ENCODE results near the gene CAT. TPM values are rescaled to one million over a fixed set of nuclear protein-coding genes. Genes with fewer than 3 reads are reported as not detected.
"Not testable (repeated sequence)": the region's sequence is repeated elsewhere in the genome, so short reads cannot be mapped to it uniquely, and the experiment has no call there.

CAT gene
- total RNA-seq, 3 donors from 2014 or later = 11.8 to 14.6 (median 13.5) TPM

- Mint-ChIP-seq H3K9me3 (peaks cover 13% of the 10 kb centered on the region), H3K36me3 (ENCODE audit: insufficient read depth) (no peaks in the 10 kb centered on the region), H3K4me1 (ENCODE audit: low read depth) (no peaks in the 10 kb centered on the region), H3K27me3 (ENCODE audit: low read depth) (peaks cover 15% of the 10 kb centered on the region), H3K4me3 (no peak overlapping the region)
- no peak for DNase-seq
- ATAC-seq = no peak
Observed at GRCh38 chr11:34413263-34413662, 25.5 kb upstream of the CAT start.

DNA sequence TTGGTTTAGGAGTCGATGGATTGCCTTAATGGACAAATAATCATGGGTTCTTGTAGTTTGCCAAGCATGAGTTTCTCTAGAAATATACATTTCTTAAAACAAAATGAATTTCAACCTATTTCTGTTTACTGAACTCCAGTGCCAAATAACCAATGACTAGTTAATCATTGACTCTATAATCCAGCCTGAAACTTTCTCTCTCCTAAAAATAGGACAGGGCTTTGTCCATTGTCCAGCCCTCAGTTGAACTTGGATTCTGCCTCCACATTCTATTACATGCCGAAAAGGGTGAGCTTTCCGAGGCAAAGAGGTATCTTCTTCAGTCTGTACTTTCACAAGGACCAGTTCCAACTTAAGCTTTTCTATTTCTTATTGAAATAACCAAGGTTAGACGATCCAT is 23.2 kb upstream of the CAT start:
- H3K36me3 Mint-ChIP-seq (ENCODE audit: insufficient read depth) = no peaks in the 10 kb centered on the region
- DNase-seq (no peak), ATAC-seq (no peak)
- H3K4me3 Mint-ChIP-seq = no peak overlapping the region
- no peaks in the 10 kb centered on the region for H3K4me1 Mint-ChIP-seq (ENCODE audit: low read depth)
- peaks cover 13% of the 10 kb centered on the region for H3K9me3 Mint-ChIP-seq
- H3K27me3 Mint-ChIP-seq (ENCODE audit: low read depth) = peaks cover 6% of the 10 kb centered on the region

DNA sequence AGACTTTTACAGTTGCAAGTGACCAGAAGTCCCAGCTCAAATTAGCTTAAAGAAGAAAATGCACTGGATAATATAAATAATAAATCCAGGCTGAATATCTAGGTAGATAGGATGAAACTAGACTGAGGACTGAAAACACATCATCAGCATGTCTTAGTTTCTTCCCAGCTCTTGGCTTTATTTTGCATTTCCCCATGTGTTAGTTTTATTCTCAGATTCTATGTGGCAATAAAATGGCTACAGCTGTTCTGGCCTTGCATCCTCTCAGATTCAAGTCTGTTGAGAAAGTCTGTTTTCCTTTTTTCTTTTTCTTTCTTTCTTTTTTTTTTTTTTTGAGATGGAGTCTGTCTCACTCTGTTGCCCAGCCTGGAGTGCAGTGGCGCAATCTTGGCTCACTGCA is 22.6 kb upstream of the CAT start:
- H3K27me3 Mint-ChIP-seq (ENCODE audit: low read depth) = peaks cover 9% of the 10 kb centered on the region
- no peaks in the 10 kb centered on the region for H3K36me3 Mint-ChIP-seq (ENCODE audit: insufficient read depth)
- H3K4me1 Mint-ChIP-seq (ENCODE audit: low read depth) = no peaks in the 10 kb centered on the region
- peaks cover 13% of the 10 kb centered on the region for H3K9me3 Mint-ChIP-seq
- DNase-seq (no peak), ATAC-seq (no peak)
- no peak overlapping the region for H3K4me3 Mint-ChIP-seq

DNA sequence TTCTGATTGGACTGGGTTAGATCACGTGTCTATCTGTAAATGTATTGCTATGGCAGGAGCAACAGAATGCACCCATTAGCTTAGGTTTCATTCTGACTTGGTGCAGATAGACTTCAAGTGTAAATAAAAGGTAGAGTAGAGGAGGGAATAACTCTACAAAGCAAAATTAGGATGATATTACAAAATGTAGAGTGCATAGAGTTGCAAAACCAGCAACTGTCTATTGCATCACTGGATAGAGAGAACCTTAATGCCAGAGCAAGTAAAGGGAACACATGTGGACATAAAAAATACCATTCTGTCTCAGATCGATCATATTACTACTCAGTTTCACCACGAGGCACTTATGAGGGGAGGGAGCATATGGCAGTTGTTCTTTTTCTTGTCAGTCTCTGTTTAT is 22.0 kb upstream of the CAT start:
- Mint-ChIP-seq H3K27me3 (ENCODE audit: low read depth) (peaks cover 11% of the 10 kb centered on the region), H3K9me3 (peaks cover 13% of the 10 kb centered on the region), H3K36me3 (ENCODE audit: insufficient read depth) (no peaks in the 10 kb centered on the region), H3K4me1 (ENCODE audit: low read depth) (no peaks in the 10 kb centered on the region), H3K4me3 (no peak overlapping the region)
- ATAC-seq (no peak), DNase-seq (no peak)

DNA sequence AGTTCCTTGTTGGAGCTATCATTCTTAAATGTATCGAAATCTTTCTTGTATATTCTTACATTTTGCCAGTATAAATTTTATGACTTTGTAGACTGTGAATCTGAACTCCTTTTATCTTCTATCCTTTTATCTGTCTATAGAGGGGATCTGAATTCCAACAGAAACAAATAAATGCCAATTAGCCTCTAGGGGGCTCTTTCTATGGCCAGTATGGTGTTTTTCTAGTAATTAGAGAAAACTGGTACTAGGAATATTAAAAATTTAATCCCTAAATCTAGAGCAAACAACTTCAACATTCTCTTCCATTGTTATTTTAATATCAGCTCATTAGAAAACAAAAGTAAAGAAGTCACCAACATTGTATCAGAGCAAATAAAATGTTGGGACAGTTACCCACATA is 21.5 kb upstream of the CAT start:
- ATAC-seq (no peak), DNase-seq (no peak)
- H3K4me1 Mint-ChIP-seq (ENCODE audit: low read depth) = no peaks in the 10 kb centered on the region
- H3K36me3 Mint-ChIP-seq (ENCODE audit: insufficient read depth) = no peaks in the 10 kb centered on the region
- peaks cover 15% of the 10 kb centered on the region for H3K27me3 Mint-ChIP-seq (ENCODE audit: low read depth)
- peaks cover 13% of the 10 kb centered on the region for H3K9me3 Mint-ChIP-seq
- H3K4me3 Mint-ChIP-seq = no peak overlapping the region

DNA sequence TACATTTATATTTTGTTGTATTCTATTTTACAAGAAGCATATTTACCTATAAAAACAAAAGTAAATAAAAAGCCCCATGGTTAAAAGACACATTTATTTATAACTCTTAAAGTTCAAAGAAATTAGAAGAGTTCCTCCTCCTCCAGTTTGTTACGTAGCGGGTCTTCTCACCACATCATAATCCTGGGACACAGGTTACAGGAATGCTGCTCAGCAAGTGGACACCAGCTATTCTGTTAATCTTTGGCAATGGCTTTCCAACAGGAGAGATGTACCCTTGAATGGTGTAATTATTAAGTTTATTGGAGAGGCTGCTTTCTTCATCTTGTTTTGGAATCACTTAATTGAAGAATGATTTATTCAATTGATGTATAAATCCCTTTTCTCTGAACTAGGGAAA is 19.6 kb upstream of the CAT start:
- no peaks in the 10 kb centered on the region for H3K9me3 Mint-ChIP-seq
- peaks cover 17% of the 10 kb centered on the region for H3K27me3 Mint-ChIP-seq (ENCODE audit: low read depth)
- ATAC-seq (no peak), DNase-seq (no peak)
- no peaks in the 10 kb centered on the region for H3K36me3 Mint-ChIP-seq (ENCODE audit: insufficient read depth)
- no peak overlapping the region for H3K4me3 Mint-ChIP-seq
- no peaks in the 10 kb centered on the region for H3K4me1 Mint-ChIP-seq (ENCODE audit: low read depth)

- no peak overlapping the region for H3K4me3 Mint-ChIP-seq
- no peak for DNase-seq
- no peaks in the 10 kb centered on the region for H3K36me3 Mint-ChIP-seq (ENCODE audit: insufficient read depth)
- no peaks in the 10 kb centered on the region for H3K4me1 Mint-ChIP-seq (ENCODE audit: low read depth)
- no peak for ATAC-seq
- H3K9me3 Mint-ChIP-seq = no peaks in the 10 kb centered on the region
- H3K27me3 Mint-ChIP-seq (ENCODE audit: low read depth) = peaks cover 14% of the 10 kb centered on the region
Observed at GRCh38 chr11:34423300-34423699, 15.4 kb upstream of the CAT start.

DNA sequence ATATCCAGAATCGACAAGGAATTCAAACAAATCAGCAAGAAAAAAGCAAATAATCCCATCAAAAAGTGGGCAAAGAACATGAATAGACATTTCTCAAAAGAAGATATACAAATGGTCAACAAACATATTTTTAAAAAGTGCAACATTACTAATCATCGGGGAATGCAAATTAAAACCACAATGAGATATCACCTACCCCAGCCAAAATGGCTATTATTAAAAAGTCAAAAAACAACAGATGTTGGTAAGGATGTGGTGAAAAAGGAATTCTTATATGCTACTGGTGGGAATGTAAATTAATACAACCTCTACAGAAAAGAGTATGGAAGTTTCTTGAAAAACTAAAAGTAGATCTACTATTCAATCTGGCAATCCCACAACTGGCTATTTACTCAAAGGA is 13.9 kb upstream of the CAT start:
- H3K4me3 Mint-ChIP-seq; DNase-seq; ATAC-seq; H3K4me1 Mint-ChIP-seq (ENCODE audit: low read depth); H3K36me3 Mint-ChIP-seq (ENCODE audit: insufficient read depth); H3K9me3 Mint-ChIP-seq: not testable (repeated sequence)
- H3K27me3 Mint-ChIP-seq (ENCODE audit: low read depth) = peaks cover 16% of the 10 kb centered on the region

DNA sequence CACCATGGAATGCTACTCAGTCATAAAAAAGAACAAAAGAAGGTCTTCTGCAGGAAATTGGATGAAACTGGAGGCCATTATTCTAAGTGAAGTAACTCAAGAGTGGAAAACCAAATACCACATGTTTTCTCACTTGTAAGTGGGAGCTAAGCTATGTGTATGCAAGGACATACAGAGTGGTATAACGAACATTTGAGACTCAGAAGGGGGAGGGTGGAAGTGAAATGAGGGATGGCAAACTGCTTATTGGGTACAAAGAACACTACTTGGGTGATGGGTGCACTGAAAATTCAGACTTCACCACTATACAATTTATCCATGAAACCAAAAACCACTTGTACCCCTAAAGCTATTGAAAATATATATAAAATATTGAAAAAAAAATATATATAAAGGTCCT is 13.4 kb upstream of the CAT start:
- ATAC-seq (no peak), DNase-seq (no peak)
- Mint-ChIP-seq H3K27me3 (ENCODE audit: low read depth) (peaks cover 16% of the 10 kb centered on the region), H3K9me3 (no peaks in the 10 kb centered on the region), H3K36me3 (ENCODE audit: insufficient read depth) (no peaks in the 10 kb centered on the region), H3K4me1 (ENCODE audit: low read depth) (no peaks in the 10 kb centered on the region), H3K4me3 (no peak overlapping the region)

- Mint-ChIP-seq H3K27me3 (ENCODE audit: low read depth) (peaks cover 14% of the 10 kb centered on the region), H3K4me3 (no peak overlapping the region), H3K4me1 (ENCODE audit: low read depth) (no peaks in the 10 kb centered on the region), H3K9me3 (no peaks in the 10 kb centered on the region), H3K36me3 (ENCODE audit: insufficient read depth) (no peaks in the 10 kb centered on the region)
- DNase-seq (no peak), ATAC-seq (no peak)
Observed at GRCh38 chr11:34425867-34426266, 12.9 kb upstream of the CAT start.

DNA sequence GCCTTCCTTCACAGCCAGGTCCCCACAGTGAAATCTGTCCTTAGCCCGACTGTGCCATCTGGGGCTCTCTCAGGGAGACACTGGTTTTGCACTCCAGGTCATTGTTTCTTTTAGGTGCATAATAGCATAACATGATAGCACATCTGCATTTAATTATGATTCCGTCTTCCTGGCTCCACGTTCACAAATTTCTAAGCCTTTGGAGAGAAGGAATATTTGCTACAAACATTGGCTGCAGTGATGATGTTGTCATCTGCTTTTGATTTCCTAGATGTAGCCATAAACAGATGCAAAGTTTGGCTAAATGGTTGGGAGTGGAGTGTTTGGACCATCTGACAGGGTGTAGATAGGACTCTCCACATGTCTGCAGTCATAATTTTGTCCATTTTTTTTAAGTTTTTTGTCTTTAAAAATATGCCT is 12.0 kb upstream of the CAT start:
- no peak overlapping the region for H3K4me3 Mint-ChIP-seq
- DNase-seq (no peak), ATAC-seq (no peak)
- no peaks in the 10 kb centered on the region for H3K36me3 Mint-ChIP-seq (ENCODE audit: insufficient read depth)
- peaks cover 12% of the 10 kb centered on the region for H3K27me3 Mint-ChIP-seq (ENCODE audit: low read depth)
- no peaks in the 10 kb centered on the region for H3K9me3 Mint-ChIP-seq
- no peaks in the 10 kb centered on the region for H3K4me1 Mint-ChIP-seq (ENCODE audit: low read depth)

GRCh38 chr11:34427186-34427805 is 11.4 kb upstream of the CAT start:
- no peak overlapping the region for H3K4me3 Mint-ChIP-seq
- no peak for DNase-seq
- no peak for ATAC-seq
- H3K36me3 Mint-ChIP-seq (ENCODE audit: insufficient read depth) = no peaks in the 10 kb centered on the region
- H3K9me3 Mint-ChIP-seq = no peaks in the 10 kb centered on the region
- H3K4me1 Mint-ChIP-seq (ENCODE audit: low read depth) = no peaks in the 10 kb centered on the region
- H3K27me3 Mint-ChIP-seq (ENCODE audit: low read depth) = peaks cover 7% of the 10 kb centered on the region

- H3K4me3 Mint-ChIP-seq = no peak overlapping the region
- ATAC-seq = no peak
- DNase-seq = no peak
- peaks cover 4% of the 10 kb centered on the region for H3K27me3 Mint-ChIP-seq (ENCODE audit: low read depth)
- H3K36me3 Mint-ChIP-seq (ENCODE audit: insufficient read depth) = no peaks in the 10 kb centered on the region
- H3K4me1 Mint-ChIP-seq (ENCODE audit: low read depth) = no peaks in the 10 kb centered on the region
- H3K9me3 Mint-ChIP-seq = no peaks in the 10 kb centered on the region
Observed at GRCh38 chr11:34431979-34432378, 6.8 kb upstream of the CAT start.

- H3K4me3 Mint-ChIP-seq = no peak overlapping the region
- ATAC-seq = no peak
Observed at GRCh38 chr11:34432822-34433221, 5.9 kb upstream of the CAT start.

GRCh38 chr11:34433899-34434298 is 4.8 kb upstream of the CAT start:
- DNase-seq = no peak
- no peaks in the 10 kb centered on the region for H3K9me3 Mint-ChIP-seq
- no peak for ATAC-seq
- H3K4me1 Mint-ChIP-seq (ENCODE audit: low read depth) = peaks cover 5% of the 10 kb centered on the region
- no peaks in the 10 kb centered on the region for H3K36me3 Mint-ChIP-seq (ENCODE audit: insufficient read depth)
- no peak overlapping the region for H3K4me3 Mint-ChIP-seq
- H3K27me3 Mint-ChIP-seq (ENCODE audit: low read depth) = peaks cover 2% of the 10 kb centered on the region

More at GRCh38 chr11:34432822-34433221, 5.9 kb upstream of the CAT start:
- H3K27me3 Mint-ChIP-seq (ENCODE audit: low read depth) = peaks cover 4% of the 10 kb centered on the region
- H3K36me3 Mint-ChIP-seq (ENCODE audit: insufficient read depth) = no peaks in the 10 kb centered on the region
- no peaks in the 10 kb centered on the region for H3K9me3 Mint-ChIP-seq
- DNase-seq = no peak
- H3K4me1 Mint-ChIP-seq (ENCODE audit: low read depth) = peaks cover 2% of the 10 kb centered on the region

Measured in activated T-cell treated with anti-CD3 and anti-CD28 coated beads, Interleukin-2, amount 50 U/mL, for 4 hours (primary cell).